K562 (cell line): ENCODE data around the gene NBPF14. TPM values are rescaled to one million over a fixed set of nuclear protein-coding genes. Genes with fewer than 3 reads are reported as not detected.
A peak's percentile ranks its signal among the peaks of the same experiment; 100 is the strongest.

Source experiments
- AFF4 ChIP-seq: sonication (generic); formaldehyde crosslinking; IDR thresholded peaks from 2 replicates; pipeline ENCODE4 v1.8.0; 2023; ENCODE audit warnings: mild to moderate bottlenecking, missing genetic modification reagents
- DEAF1 ChIP-seq: fragments of 450-650 bp; formaldehyde crosslinking; IDR thresholded peaks from 2 replicates; pipeline ENCODE4 v1.4.0; 2020; ENCODE audit warnings: mild to moderate bottlenecking, moderate library complexity
- GABPB1 ChIP-seq: sonication (generic); formaldehyde crosslinking; IDR thresholded peaks from 2 replicates; pipeline ENCODE4 v1.8.0; 2022; ENCODE audit warnings: mild to moderate bottlenecking, missing genetic modification reagents
- HES1 ChIP-seq: fragments of 450-650 bp; IDR thresholded peaks from 2 replicates; pipeline ENCODE4 v1.6.1; 2016; ENCODE audit warnings: low read depth, mild to moderate bottlenecking, moderate library complexity
- HLTF ChIP-seq: fragments of 450-650 bp; IDR thresholded peaks from 2 replicates; pipeline ENCODE4 v1.6.1; 2016
- KLF16 ChIP-seq: IDR thresholded peaks from 2 replicates; pipeline ENCODE4 v1.6.1; 2016; ENCODE audit warnings: antibody characterized with exemption
- NCOR1 ChIP-seq: fragments of 450-650 bp; IDR thresholded peaks from 2 replicates; pipeline ENCODE4 v1.6.1; 2016; ENCODE audit warnings: mild to moderate bottlenecking, moderate library complexity
- STAT5A ChIP-seq: IDR thresholded peaks from 2 replicates; pipeline ENCODE4 v1.6.1; 2012; ENCODE audit warnings: low read length, inconsistent platforms, borderline replicate concordance
- TAL1 ChIP-seq: fragments of 450-650 bp; IDR thresholded peaks from 2 replicates; pipeline ENCODE4 v1.6.1; 2016; ENCODE audit warnings: mild to moderate bottlenecking
- ZBED1 ChIP-seq: IDR thresholded peaks from 2 replicates; pipeline ENCODE4 v1.6.1; 2014
- ZBTB11 ChIP-seq, 3 experiments: fragments of 200-800 bp in 1 of 3; fragments of 250-450 bp in 1 of 3; fragments of 450-650 bp in 1 of 3; sonication (Bioruptor Pico) in 1 of 3; sonication (Bioruptor generic) in 1 of 3; formaldehyde crosslinking in 1 of 3; IDR thresholded peaks; 2 replicates each; pipeline versions ENCODE4 v1.6.1 to v1.8.0; 2016 to 2022; ENCODE audit warnings: mild to moderate bottlenecking in 2 of 3, missing genetic modification characterization in 2 of 3, missing compliant biosample characterization in 1 of 3, moderate library complexity in 1 of 3
- ZFP36 ChIP-seq: fragments of 150-350 bp; IDR thresholded peaks from 2 replicates; pipeline ENCODE4 v1.6.1; 2018; ENCODE audit warnings: low read length, low read depth; ENCODE audit not compliant: partially characterized antibody
- ZNF121 ChIP-seq: sonication (generic); formaldehyde crosslinking; conservative IDR thresholded peaks from 2 replicates; pipeline ENCODE4 v1.8.0; 2022; ENCODE audit warnings: missing genetic modification reagents
- ZNF23 ChIP-seq: fragments of 250-450 bp; sonication (Bioruptor Pico); IDR thresholded peaks from 2 replicates; pipeline ENCODE4 v1.4.0; 2020; ENCODE audit warnings: mild to moderate bottlenecking
- ZNF668 ChIP-seq: fragments of 250-450 bp; sonication (Bioruptor Pico); IDR thresholded peaks from 2 replicates; pipeline ENCODE4 v1.8.0; 2022; ENCODE audit warnings: mild to moderate bottlenecking, inconsistent platforms
- ZNF764 ChIP-seq: fragments of 250-450 bp; sonication (Bioruptor Pico); IDR thresholded peaks from 2 replicates; pipeline ENCODE4 v1.4.0; 2020; ENCODE audit warnings: low read depth, mild to moderate bottlenecking, moderate library complexity
- ZSCAN32 ChIP-seq: fragments of 450-650 bp; formaldehyde crosslinking; IDR thresholded peaks from 2 replicates; pipeline ENCODE4 v1.4.0; 2020; ENCODE audit warnings: mild to moderate bottlenecking, moderate library complexity
- polyA plus RNA-seq, 8 experiments: library from polyadenylated mRNA; depleted of rRNA in 4 of 8; stranded (reverse) in 5 of 8; unstranded in 3 of 8; fragments of >200 nt; fragmentation: Nextera tagmentation in 2 of 8; fragmentation: Illumina TruSeq in 1 of 8; extraction: Ambion mirVana in 2 of 8; extraction: Trizol in 1 of 8; gene quantifications; 2 replicates each; pipeline versions ENCODE4 v1.2.1 to v1.2.3, GENCODE V29; 2011 to 2014; ENCODE audit warnings: inconsistent platforms in 1 of 8, missing spikeins in 1 of 8
- total RNA-seq, 7 experiments: library from RNA; depleted of rRNA in 6 of 7; stranded (reverse); fragments of >200 nt in 6 of 7; fragmentation: Illumina TruSeq in 2 of 7; extraction: Trizol in 2 of 7; gene quantifications; 2 replicates each; pipeline versions ENCODE4 v1.2.1 to v1.2.3, GENCODE V29; 2011 to 2021; ENCODE audit warnings: low replicate concordance in 1 of 7

Gene NBPF14
- total and polyA plus RNA-seq, 9 of the 15 experiments (the other 6 are each of a cell fraction or from before 2014, with no cell fraction given) = 0.99 to 10.6 (median 6.1) TPM

GRCh38 chr1:148522561-148523204 is 73.1 kb downstream of the NBPF14 start (continued):
- TF ChIP-seq ZBTB11 (CRISPR knock-in tag; IDR thresholded peaks at IDR 0.05) (peak in 1 of 3 experiments; percentile 57; a peak in 2 of 6 replicates), AFF4 (CRISPR knock-in tag) (peak; percentile 100), HES1 (peak; percentile 29; the same call in 1 of the 2 replicates), ZNF668 (CRISPR knock-in tag) (peak; percentile 32; the same call in 1 of the 2 replicates), DEAF1 (CRISPR knock-in tag) (peak; percentile 97), ZNF764 (CRISPR knock-in tag) (peak; percentile 95), ZNF121 (CRISPR knock-in tag) (peak; percentile 38; the same call in 1 of the 2 replicates), ZNF23 (peak; percentile 92), TAL1 (peak; percentile 52), KLF16 (peak; percentile 71), ZSCAN32 (peak; percentile 99), ZFP36 (peak; percentile 41), ZBED1 (peak; percentile 100), GABPB1 (CRISPR knock-in tag) (peak; percentile 83), STAT5A (peak; percentile 83), NCOR1 (peak; percentile 99), HLTF (peak; percentile 89; the same call in 1 of the 2 replicates)
